ENCODE data around the gene DYRK1B.
"Not testable (repeated sequence)": the region's sequence is repeated elsewhere in the genome, so short reads cannot be mapped to it uniquely, and the experiment has no call there.

DYRK1B gene

DNA sequence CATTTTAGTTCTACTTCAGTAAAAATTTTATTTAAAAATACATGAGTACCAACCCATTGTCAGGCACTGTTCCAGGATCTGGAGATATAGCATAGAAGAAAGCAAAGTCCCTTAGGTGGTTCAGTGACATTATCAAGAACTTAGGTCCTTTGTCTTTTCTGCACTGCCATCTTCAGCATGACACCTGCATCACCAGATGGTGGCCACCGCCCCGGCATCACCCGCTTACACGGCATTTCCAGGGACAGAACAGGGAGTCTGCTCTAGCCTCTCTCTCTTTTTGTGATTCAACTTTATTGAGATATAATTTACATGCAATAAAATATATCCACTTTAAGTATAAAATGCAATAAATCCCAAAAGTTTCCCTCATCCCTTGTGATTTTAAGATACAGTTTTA lies 23.5 kb downstream of the DYRK1B start:
- no peak for DNase-seq (ENCODE audit: low read depth in 3 of 3)

DNA sequence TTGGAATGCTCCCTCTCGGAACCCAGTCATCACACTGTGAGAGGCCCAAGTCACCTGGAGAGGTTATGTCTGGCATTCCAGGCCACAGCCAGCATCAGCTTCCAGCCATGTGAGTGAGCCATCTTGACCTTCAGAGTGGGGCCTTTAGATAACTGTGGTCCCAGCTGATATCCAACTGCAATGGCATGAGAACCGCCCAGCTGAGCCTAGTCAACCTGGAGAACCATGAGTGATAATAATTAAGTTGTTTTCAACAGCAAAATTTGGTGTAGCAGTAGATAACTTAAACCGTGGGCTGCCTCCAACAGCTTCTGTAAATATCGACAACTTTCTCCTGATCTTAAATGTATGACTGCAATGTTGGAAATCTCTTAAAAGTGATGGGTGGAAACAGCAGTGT lies 24.6 kb downstream of the DYRK1B start:
- no peak for DNase-seq (ENCODE audit: low read depth in 3 of 3)

DNA sequence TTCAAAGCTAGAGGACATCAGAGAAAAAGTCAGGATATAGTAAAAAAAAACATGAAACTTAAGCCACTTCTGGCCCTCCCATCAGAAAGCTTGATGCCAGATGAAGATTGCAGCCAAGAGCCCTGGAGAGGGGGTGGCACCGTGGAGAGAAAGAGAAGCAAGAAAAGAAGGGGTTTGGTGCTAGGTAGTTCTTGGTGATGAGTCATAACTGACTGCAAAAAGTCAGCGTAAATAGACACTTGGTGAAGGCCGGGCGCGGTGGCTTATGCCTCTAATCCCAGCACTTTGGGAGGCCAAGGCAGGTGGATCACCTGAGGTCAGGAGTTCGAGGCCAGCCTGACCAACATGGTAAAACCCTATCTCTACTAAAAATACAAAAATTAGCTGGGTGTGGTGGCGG lies 25.3 kb downstream of the DYRK1B start:
- not testable (repeated sequence) for DNase-seq (ENCODE audit: low read depth in 3 of 3)

DNA sequence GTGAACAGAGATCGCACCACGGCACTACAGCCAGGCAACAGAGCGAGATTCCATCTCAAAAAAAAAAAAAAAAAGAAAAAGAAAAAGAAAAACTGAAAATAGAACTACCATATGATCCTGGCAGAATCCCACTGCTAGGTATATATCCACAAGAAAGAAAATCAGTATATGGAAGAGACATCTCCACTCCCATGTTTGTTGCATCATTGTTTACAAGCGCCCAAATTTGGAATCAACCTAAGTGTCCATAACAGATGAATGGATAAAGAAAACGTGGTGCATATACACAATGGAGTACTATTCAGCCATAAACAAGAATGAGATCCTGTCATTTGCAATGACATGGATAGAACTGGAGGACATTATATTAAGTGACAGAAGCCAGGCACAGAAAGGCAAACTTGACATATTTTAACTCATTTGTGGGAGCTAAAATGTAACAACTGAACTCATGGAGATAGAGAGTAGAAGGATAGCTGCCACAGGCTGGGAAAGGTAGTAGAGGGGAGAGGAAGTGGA lies 26.1 kb downstream of the DYRK1B start:
- DNase-seq (ENCODE audit: low read depth in 3 of 3) = no peak

DNA sequence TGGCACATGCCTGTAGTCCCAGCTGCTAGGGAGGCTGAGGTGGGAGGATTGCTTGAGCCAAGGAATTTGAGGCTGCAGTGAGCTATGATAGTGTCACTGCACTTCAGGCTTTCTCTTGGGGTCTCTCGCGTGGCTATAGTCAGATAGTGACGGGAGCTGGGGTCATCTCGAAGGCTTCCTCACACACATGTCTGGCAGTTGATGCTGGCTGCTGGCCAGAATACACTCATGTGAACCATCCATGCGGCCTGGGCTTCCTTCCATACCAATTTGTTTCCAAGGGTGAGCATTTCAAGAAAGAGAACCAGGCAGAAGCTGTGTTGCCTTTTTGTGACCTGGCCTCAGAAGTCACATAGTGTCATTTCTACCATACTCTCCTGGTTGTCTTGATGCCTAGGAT lies 28.9 kb downstream of the DYRK1B start:
- no peak for DNase-seq (ENCODE audit: low read depth in 3 of 3)

DNA sequence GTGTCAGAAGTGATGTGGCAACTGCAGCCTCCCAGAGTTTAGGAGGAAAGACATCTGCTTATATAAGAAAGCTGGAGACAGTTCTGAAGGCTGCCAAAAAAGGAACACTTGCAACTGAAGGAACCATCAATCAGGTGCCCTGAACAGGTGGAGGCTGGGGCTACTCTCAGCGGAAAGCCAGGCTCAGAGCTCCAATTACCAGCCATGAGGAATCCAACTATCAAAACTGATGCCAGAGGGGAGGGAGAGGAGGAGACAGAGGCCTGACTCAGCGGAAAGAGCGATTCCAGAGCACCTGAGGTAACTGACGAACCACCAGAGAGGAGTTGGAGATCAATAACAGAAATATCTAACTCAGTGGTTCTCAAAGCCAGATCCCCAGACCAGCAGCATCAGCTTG lies 31.0 kb downstream of the DYRK1B start:
- no peak for DNase-seq (ENCODE audit: low read depth in 3 of 3)

DNA sequence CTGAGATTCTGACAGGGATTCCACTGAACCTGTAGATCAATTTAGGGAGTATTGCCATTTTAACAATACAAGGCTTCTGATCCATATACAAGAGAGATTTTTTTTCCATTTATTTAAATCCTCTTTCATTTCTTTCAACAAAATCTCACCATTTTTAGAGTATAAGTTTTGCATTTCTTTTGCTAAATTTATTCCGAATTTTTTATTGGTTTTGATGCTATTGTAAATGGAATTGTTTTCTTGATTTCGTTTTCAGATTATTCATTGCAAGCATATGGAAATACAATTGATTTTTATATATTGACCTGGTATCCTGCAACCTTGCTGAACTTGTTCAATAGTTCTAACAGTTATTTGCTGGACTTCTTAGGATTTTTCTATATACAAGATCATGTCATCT lies 36.9 kb downstream of the DYRK1B start:
- no peak for DNase-seq (ENCODE audit: low read depth in 3 of 3)

DNA sequence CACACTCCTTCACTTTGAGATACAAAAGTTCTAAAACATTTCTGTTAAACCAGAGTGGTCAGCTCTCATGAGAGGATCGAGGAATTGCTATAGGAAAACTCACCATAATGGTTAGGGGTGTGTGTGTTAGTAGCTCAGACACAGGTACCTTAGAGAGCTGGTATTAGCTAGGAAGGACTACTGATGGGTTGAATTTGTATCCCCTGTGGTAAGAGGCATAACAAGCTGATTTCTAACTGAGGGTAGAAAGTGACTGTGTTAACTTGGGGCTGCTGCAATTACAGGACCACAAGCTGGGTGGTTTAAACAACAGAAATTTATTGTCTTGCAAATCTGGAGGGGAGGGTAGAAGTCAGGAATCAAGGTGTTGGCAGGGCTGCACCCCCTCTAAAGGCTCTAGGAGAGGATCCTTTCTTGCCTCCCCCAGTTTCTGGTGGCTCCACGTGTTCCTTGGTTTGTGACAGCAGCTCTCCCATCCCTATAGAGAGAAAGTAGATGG lies 37.9 kb downstream of the DYRK1B start:
- DNase-seq (ENCODE audit: low read depth in 3 of 3) = no peak

DNA sequence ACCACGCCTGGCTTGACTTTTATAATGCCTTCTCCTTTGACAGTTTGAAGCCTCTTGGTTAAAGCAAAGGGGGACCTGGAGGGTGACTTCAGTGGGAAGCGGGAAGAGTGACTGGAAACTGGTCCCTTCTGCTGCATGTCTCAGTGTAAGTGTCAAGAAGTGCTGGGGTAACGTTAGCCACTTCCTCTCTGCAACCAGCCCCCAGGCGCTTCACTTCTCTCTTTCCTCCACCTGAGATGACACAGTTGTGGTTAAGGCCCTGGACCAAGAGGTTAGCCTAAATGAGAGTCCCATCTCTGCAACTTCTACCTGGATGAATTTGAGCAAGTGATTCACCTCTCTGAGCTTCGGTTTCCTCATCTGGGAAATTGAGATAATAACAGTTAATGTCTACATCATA lies 39.0 kb downstream of the DYRK1B start:
- DNase-seq (ENCODE audit: low read depth in 3 of 3) = no peak

DNA sequence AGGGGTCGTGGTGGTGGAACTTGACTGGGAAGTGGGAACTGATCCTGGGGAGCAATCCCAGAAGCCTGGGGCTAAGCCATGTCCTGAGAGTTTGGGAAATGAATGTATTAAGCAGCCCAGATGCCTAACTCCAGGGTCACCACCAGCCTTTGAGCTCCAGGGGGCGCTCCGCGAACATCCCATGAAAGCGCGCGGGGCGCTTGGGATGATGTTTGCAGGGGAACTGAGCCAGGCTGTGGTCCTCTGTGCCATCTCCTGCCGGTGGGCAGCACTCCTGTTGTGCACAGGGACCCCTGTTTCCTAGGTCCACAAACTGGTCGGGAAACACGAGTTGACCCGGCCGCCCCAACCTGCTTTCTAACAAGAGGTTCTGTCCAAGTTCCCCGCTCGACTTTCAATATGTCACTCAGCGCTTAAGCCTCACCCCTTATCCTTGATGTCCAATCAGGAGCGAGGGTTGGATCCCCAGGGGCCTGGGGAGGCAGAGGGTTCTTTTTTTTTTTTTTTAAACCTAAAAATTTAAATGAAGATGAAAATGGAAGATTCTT lies 40.9 kb downstream of the DYRK1B start:
- DNase-seq (ENCODE audit: low read depth in 3 of 3) = peak; percentile 46 to 69 (median 50)

DNA sequence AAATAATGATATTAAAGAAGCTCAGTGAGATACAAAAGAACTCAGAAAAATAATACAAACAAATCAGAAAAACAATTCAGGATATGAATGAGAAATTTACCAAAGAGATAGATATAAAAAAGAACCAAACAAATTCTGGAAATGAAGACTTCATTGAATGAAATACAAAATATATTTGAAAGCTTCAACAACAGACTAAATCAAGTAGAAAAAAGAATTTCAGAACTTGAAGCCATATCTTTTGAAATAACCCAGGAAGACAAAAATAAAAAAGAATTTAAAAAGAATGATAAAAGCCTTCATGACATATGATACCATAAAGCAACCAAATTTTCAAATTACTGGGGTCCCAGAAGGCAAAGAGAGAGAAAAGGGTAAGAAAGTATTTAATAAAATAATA lies 45.7 kb downstream of the DYRK1B start:
- no peak for DNase-seq (ENCODE audit: low read depth in 3 of 3)

DNA sequence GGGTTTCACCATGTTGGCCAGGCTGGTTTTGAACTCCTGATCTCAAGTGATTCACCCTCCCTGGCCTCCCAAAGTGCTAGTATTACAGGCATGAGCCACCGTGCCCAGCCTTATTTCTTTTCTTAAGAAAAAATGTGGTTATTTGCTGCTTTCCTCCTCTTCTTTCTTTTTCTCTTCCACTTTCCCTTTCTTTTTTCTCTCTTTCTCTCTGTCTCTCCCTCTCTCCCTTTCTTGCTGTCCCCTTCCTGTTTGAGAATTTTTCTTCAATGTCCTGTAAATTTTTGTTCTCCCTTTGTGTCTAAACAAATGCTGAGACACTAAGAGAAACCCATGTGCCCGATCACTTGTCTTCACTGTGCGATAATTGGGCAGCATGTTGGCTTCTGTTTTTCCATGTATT lies 53.1 kb downstream of the DYRK1B start:
- no peak for DNase-seq (ENCODE audit: low read depth in 3 of 3)

DNA sequence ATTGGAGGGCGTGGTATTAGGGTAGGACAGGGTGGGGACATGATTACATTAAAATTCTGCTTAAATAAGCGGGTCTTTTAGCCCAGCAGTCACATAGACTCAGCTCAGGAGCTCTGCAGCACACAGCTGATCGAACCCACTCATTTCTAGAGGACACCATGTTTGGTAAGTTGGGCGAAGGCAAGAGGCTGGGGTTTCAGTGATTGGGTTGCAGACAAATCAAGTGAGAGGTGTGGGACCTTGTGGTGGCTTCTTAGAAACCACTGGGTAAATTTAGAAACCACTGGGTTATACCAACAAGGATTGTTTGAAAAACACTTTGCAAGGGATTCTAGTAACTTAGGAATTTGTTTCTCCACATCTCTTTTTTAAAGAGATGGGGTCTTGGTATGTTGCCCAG lies 55.2 kb downstream of the DYRK1B start, which contains the start of gene LEUTX:
Gene LEUTX, plus strand, starts transcription at position 92 of the 400 bp plus-strand sequence. Its CDS starts 67 bp downstream, at position 159.
- DNase-seq (ENCODE audit: low read depth in 3 of 3) = no peak

All from stimulated activated CD4-positive, alpha-beta T cell treated with anti-CD3 and anti-CD28 coated beads, TNF-alpha, amount 100 ng/mL, for 24 hours (primary cell).